Measurements from ENCODE around the gene ELOVL1. TPM values are rescaled to one million over a fixed set of nuclear protein-coding genes. Genes with fewer than 3 reads are reported as not detected.

ELOVL1 gene
- total and polyA plus RNA-seq, 2 experiments from 2014 or later, result 16.7 to 23.3 TPM

- Mint-ChIP-seq H3K27ac (no peak overlapping the region), H3K4me1 (peaks cover 7% of the 10 kb centered on the region; the same call in 2 of the 3 replicates), H3K9me3 (no peaks in the 10 kb centered on the region), H3K36me3 (ENCODE audit: low read depth) (no peaks in the 10 kb centered on the region), H3K27me3 (ENCODE audit: insufficient read depth, low read depth, poor library complexity) (peaks cover 14% of the 10 kb centered on the region), H3K4me3 (no peak overlapping the region)
- no peak for ATAC-seq
- DNase-seq (ENCODE audit: low spot score), result no peak
- Histone ChIP-seq H3K4me1 (ENCODE audit: insufficient read depth) (no peaks in the 10 kb centered on the region), H3F3A (replicated peaks; ENCODE audit: low read depth) (no peaks in the 10 kb centered on the region), H3K27ac (ENCODE audit: low read depth) (no peak overlapping the region), H2AFZ (no peak overlapping the region), H3K36me3 (ENCODE audit: insufficient read depth) (no peaks in the 10 kb centered on the region), H3K27me3 (ENCODE audit: insufficient read depth) (no peaks in the 10 kb centered on the region), H3K4me2 (no peak overlapping the region), H3K9me2 (ENCODE audit: insufficient read depth) (no peaks in the 10 kb centered on the region), H3K79me2 (replicated peaks; ENCODE audit: insufficient read depth) (no peaks in the 10 kb centered on the region), H3K4me3 (no peak overlapping the region), H4K20me1 (replicated peaks; ENCODE audit: insufficient read depth) (no peaks in the 10 kb centered on the region)
- TF ChIP-seq ZNF462 (CRISPR knock-in tag; IDR thresholded peaks at IDR 0.05), result no peak
- no peak for TF ChIP-seq JUNB (IDR thresholded peaks at IDR 0.05; ENCODE audit: unreplicated experiment)
- no peak for TF ChIP-seq ZNF331 (CRISPR knock-in tag; IDR thresholded peaks at IDR 0.05; ENCODE audit: low read depth)
- TF ChIP-seq STAT1 (IDR thresholded peaks at IDR 0.05; ENCODE audit: unreplicated experiment), result no peak
- TF ChIP-seq REST (IDR thresholded peaks at IDR 0.05; ENCODE audit: unreplicated experiment), result no peak
- no peak for TF ChIP-seq CTCF (conservative IDR thresholded peaks at IDR 0.05; ENCODE audit: low read depth in 2 of 2)
- TF ChIP-seq CREB1 (CRISPR knock-in tag; IDR thresholded peaks at IDR 0.05; ENCODE audit: low read depth), result no peak
- no peak for TF ChIP-seq POLR2AphosphoS5 (IDR thresholded peaks at IDR 0.05; ENCODE audit: low read depth)
- TF ChIP-seq ETS1 (IDR thresholded peaks at IDR 0.05), result no peak
- TF ChIP-seq ZNF114 (CRISPR knock-in tag; IDR thresholded peaks at IDR 0.05), result no peak
- TF ChIP-seq EZH2phosphoT487 (IDR thresholded peaks at IDR 0.05; ENCODE audit: unreplicated experiment), result no peak
- no peak for TF ChIP-seq EZH2 (IDR thresholded peaks at IDR 0.05; ENCODE audit: low read depth, unreplicated experiment)
- no peak for TF ChIP-seq NANOG (IDR thresholded peaks at IDR 0.05; ENCODE audit: borderline replicate concordance)
These were observed 48.5 kb downstream of the ELOVL1 start for GRCh38 chr1:43319288-43319687.

All from GM23338 (cell line).